Measurements from ENCODE around the gene METTL1.
A peak's percentile ranks its signal among the peaks of the same experiment; 100 is the strongest.
"Not testable (repeated sequence)": the region's sequence is repeated elsewhere in the genome, so short reads cannot be mapped to it uniquely, and the experiment has no call there.

The METTL1 gene

GRCh38 chr12:57796996-57797395 is 25.1 kb upstream of the METTL1 start:
- DNase-seq, result no peak

- DNase-seq, result no peak
These were observed 23.4 kb upstream of the METTL1 start for GRCh38 chr12:57795354-57795753.

GRCh38 chr12:57793920-57794319 is 22.0 kb upstream of the METTL1 start:
- no peak for DNase-seq

- no peak for DNase-seq
These were observed 12.0 kb upstream of the METTL1 start for GRCh38 chr12:57783861-57784260.

GRCh38 chr12:57783466-57783801 is 11.5 kb upstream of the METTL1 start:
- DNase-seq, result no peak

- DNase-seq, result peak; percentile 39
These were observed 10.9 kb upstream of the METTL1 start, which contains the start of gene TSFM for GRCh38 chr12:57782608-57783465. Gene TSFM, plus strand, starts transcription at chr12:57782787. Its CDS starts 15 bp downstream, at chr12:57782802.

- no peak for DNase-seq
These were observed 10.3 kb upstream of the METTL1 start for GRCh38 chr12:57782243-57782607.

GRCh38 chr12:57781801-57782200 is 9.9 kb upstream of the METTL1 start:
- DNase-seq, result no peak

GRCh38 chr12:57781244-57781643 is 9.3 kb upstream of the METTL1 start:
- DNase-seq, result no peak

- DNase-seq, result no peak
These were observed 8.5 kb upstream of the METTL1 start for GRCh38 chr12:57780284-57780897.

- DNase-seq, result no peak
These were observed 7.8 kb upstream of the METTL1 start for GRCh38 chr12:57779736-57780135.

GRCh38 chr12:57777911-57778310 is 6.0 kb upstream of the METTL1 start:
- DNase-seq, result no peak

- no peak for DNase-seq
These were observed 5.5 kb upstream of the METTL1 start for GRCh38 chr12:57777367-57777766.

GRCh38 chr12:57776247-57776587 is 4.3 kb upstream of the METTL1 start:
- no peak for DNase-seq

- DNase-seq, result no peak
These were observed 3.8 kb upstream of the METTL1 start for GRCh38 chr12:57775563-57776246.

GRCh38 chr12:57775044-57775443 is 3.1 kb upstream of the METTL1 start:
- no peak for DNase-seq

GRCh38 chr12:57774634-57775033 is 2.7 kb upstream of the METTL1 start:
- DNase-seq, result not testable (repeated sequence)

- DNase-seq, result no peak
These were observed 771 bp upstream of the METTL1 start, which contains the start of gene EEF1AKMT3 for GRCh38 chr12:57772429-57773322. Gene EEF1AKMT3, plus strand, starts transcription at chr12:57772614. Its CDS starts 111 bp downstream, at chr12:57772725.

GRCh38 chr12:57771236-57771872 is 551 bp downstream of the METTL1 start:
- DNase-seq, result peak; percentile 83

- no peak for DNase-seq
These were observed 1.2 kb downstream of the METTL1 start for GRCh38 chr12:57770734-57771133.

GRCh38 chr12:57769594-57769993 is 2.3 kb downstream of the METTL1 start:
- DNase-seq, result no peak

- no peak for DNase-seq
These were observed 4.0 kb downstream of the METTL1 start for GRCh38 chr12:57767876-57768275.
